OCI-LY1 (cell line): ENCODE measurements around the gene ITGB3.

Source experiments
- H2AFZ ChIP-seq: fragments of 200-600 bp; sonication (generic), shearing (Covaris generic); 2 replicates; pipeline ENCODE4 v1.6.0; 2014; ENCODE audit warnings: antibody characterized with exemption, mild to moderate bottlenecking, low read length
- H3F3A ChIP-seq: fragments of 200-600 bp; sonication (generic), shearing (Covaris generic); 2 replicates; pipeline ENCODE4 v1.6.0; 2014; ENCODE audit warnings: mild to moderate bottlenecking, antibody characterized with exemption, low read length, moderate library complexity; ENCODE audit not compliant: insufficient read depth
- H3K27ac ChIP-seq: fragments of 200-600 bp; sonication (generic); 2 replicates; pipeline ENCODE4 v1.5.1; 2014; ENCODE audit warnings: low read length, mixed run types, mild to moderate bottlenecking, low read depth; ENCODE audit not compliant: poor library complexity, severe bottlenecking
- H3K27me3 ChIP-seq: fragments of 200-600 bp; sonication (generic); 2 replicates; pipeline ENCODE4 v1.6.0; 2014; ENCODE audit warnings: antibody characterized with exemption, mild to moderate bottlenecking, low read length, moderate library complexity; ENCODE audit not compliant: insufficient read depth
- H3K36me3 ChIP-seq: fragments of 200-600 bp; sonication (generic); 2 replicates; pipeline ENCODE4 v1.6.1; 2014; ENCODE audit warnings: mild to moderate bottlenecking, antibody characterized with exemption, low read length, moderate library complexity, mixed read lengths; ENCODE audit not compliant: insufficient read depth
- H3K4me1 ChIP-seq: fragments of 200-600 bp; sonication (generic); 2 replicates; pipeline ENCODE4 v1.5.1; 2014; ENCODE audit warnings: mild to moderate bottlenecking, low read length, moderate library complexity; ENCODE audit not compliant: insufficient read depth, severe bottlenecking
- H3K4me2 ChIP-seq: fragments of 200-600 bp; sonication (generic), shearing (Covaris generic); 2 replicates; pipeline ENCODE4 v1.6.1; 2014; ENCODE audit warnings: low read length
- H3K4me3 ChIP-seq: fragments of 200-600 bp; sonication (generic); 2 replicates; pipeline ENCODE4 v1.5.1; 2014; ENCODE audit warnings: low read length, low read depth, mild to moderate bottlenecking, mixed read lengths; ENCODE audit not compliant: poor library complexity, severe bottlenecking
- H3K79me2 ChIP-seq: fragments of 200-600 bp; shearing (Covaris generic); 2 replicates; pipeline ENCODE4 v1.6.1; 2016; ENCODE audit warnings: mixed run types, low read length, mixed read lengths; ENCODE audit not compliant: insufficient read depth
- H3K9ac ChIP-seq: fragments of 200-600 bp; sonication (generic), shearing (Covaris generic); 2 replicates; pipeline ENCODE4 v1.6.1; 2014; ENCODE audit warnings: mild to moderate bottlenecking, low read length, mixed read lengths
- H3K9me2 ChIP-seq: fragments of 200-600 bp; sonication (generic), shearing (Covaris generic); 2 replicates; pipeline ENCODE4 v1.6.1; 2014; ENCODE audit warnings: low read depth, mild to moderate bottlenecking, low read length, mixed read lengths
- H3K9me3 ChIP-seq: fragments of 200-600 bp; shearing (Covaris generic); 2 replicates; pipeline ENCODE4 v1.6.1; 2014; ENCODE audit warnings: low read length, mixed read lengths
- H4K20me1 ChIP-seq: fragments of 200-600 bp; sonication (generic), shearing (Covaris generic); 2 replicates; pipeline ENCODE4 v1.6.0; 2016; ENCODE audit warnings: mild to moderate bottlenecking, low read length; ENCODE audit not compliant: insufficient read depth
- EZH2 ChIP-seq: fragments of 200-600 bp; sonication (generic), shearing (Covaris generic); IDR thresholded peaks from 2 replicates; pipeline ENCODE4 v1.8.0; 2017; ENCODE audit warnings: borderline replicate concordance, mixed run types, mild to moderate bottlenecking, antibody characterized with exemption, low read length, moderate library complexity, mixed read lengths
- TF ChIP-seq, protein P1 (sequence below): fragments of 200-600 bp; sonication (generic), shearing (Covaris generic); IDR thresholded peaks from 2 replicates; pipeline ENCODE4 v1.5.1; 2017; ENCODE audit warnings: mild to moderate bottlenecking, antibody characterized with exemption, low read length, moderate library complexity, mixed read lengths

Gene ITGB3

DNA sequence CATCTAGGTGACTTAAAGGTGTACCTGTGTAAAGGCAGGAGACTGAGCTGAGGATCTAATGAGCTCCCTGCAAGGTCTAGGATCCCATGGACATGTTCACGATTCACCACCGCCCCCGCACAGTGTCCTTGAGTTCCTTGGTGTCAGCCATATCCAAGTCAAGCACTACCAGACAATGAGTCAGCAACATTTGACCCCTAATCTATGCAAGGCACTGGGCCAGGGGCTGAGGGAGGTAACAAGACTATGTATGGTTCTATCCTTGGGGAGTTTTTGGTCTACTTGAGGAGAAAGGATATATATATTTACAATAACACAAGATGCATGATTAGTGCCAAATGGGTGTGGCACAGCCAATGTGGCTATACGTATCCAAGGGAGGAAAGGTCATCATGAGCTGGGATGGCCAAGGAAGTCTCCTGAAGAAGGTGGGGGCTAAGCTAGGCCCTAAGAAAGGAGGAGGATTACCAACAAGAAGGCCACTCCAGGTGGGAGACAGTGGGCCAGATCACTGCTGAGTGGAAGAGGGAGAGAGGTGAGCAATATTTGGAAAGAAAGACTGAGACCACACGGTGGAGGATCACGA is 35.0 kb downstream of the ITGB3 start:
- no peaks in the 10 kb centered on the region for H3K36me3 ChIP-seq
- H3K79me2 ChIP-seq = no peaks in the 10 kb centered on the region
- H3K27ac ChIP-seq = no peak overlapping the region
- no peak for TF ChIP-seq EZH2
- TF ChIP-seq, protein P1, sequence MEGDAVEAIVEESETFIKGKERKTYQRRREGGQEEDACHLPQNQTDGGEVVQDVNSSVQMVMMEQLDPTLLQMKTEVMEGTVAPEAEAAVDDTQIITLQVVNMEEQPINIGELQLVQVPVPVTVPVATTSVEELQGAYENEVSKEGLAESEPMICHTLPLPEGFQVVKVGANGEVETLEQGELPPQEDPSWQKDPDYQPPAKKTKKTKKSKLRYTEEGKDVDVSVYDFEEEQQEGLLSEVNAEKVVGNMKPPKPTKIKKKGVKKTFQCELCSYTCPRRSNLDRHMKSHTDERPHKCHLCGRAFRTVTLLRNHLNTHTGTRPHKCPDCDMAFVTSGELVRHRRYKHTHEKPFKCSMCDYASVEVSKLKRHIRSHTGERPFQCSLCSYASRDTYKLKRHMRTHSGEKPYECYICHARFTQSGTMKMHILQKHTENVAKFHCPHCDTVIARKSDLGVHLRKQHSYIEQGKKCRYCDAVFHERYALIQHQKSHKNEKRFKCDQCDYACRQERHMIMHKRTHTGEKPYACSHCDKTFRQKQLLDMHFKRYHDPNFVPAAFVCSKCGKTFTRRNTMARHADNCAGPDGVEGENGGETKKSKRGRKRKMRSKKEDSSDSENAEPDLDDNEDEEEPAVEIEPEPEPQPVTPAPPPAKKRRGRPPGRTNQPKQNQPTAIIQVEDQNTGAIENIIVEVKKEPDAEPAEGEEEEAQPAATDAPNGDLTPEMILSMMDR = no peak
- no peaks in the 10 kb centered on the region for H3F3A ChIP-seq
- no peaks in the 10 kb centered on the region for H3K9me3 ChIP-seq
- H3K27me3 ChIP-seq = no peaks in the 10 kb centered on the region
- H3K4me3 ChIP-seq = no peak overlapping the region
- no peak overlapping the region for H3K4me2 ChIP-seq
- H4K20me1 ChIP-seq = no peaks in the 10 kb centered on the region
- peaks cover 19% of the 10 kb centered on the region for H3K4me1 ChIP-seq
- no peak overlapping the region for H3K9ac ChIP-seq
- H2AFZ ChIP-seq = no peak overlapping the region
- H3K9me2 ChIP-seq = no peaks in the 10 kb centered on the region

DNA sequence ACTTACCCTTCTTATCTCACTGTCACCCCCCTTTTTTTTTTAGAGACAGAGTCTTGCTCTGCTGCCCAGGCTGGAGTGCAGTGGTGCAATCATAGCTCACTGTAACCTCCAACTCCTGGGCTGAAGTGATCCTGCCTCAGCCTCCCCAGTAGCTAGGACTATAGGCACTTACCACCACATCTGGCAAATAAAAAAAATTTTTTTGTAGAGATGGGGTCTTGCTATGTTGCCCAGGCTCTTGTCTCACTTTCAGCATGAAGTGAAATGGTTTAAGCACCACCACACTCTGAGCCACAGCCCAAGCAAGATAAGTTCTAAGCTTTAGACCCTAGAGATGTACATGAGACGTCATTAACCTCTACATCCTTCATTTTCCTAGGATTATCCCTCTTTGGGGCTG is 35.7 kb downstream of the ITGB3 start:
- no peak overlapping the region for H3K4me2 ChIP-seq
- TF ChIP-seq, protein P1 = no peak
- no peak for TF ChIP-seq EZH2
- H3F3A ChIP-seq = no peaks in the 10 kb centered on the region
- no peaks in the 10 kb centered on the region for H3K36me3 ChIP-seq
- no peak overlapping the region for H3K4me3 ChIP-seq
- peaks cover 19% of the 10 kb centered on the region for H3K4me1 ChIP-seq
- no peak overlapping the region for H3K9ac ChIP-seq
- H3K27me3 ChIP-seq = no peaks in the 10 kb centered on the region
- no peaks in the 10 kb centered on the region for H3K9me3 ChIP-seq
- H3K79me2 ChIP-seq = no peaks in the 10 kb centered on the region
- no peak overlapping the region for H3K27ac ChIP-seq
- no peaks in the 10 kb centered on the region for H4K20me1 ChIP-seq
- H2AFZ ChIP-seq = no peak overlapping the region
- H3K9me2 ChIP-seq = no peaks in the 10 kb centered on the region

DNA sequence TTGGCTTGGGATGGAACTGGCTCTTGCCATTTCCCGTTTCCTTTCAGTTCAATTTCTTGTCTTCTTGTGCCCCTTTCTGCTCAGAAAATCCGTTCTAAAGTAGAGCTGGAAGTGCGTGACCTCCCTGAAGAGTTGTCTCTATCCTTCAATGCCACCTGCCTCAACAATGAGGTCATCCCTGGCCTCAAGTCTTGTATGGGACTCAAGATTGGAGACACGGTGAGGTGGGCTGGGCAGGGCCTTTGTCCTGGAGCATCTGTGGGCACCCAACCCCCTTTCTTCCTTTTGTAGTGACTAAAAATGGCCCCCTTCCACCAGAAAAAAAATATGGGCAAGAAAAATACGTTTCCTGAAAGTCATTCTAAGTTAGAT is 37.2 kb downstream of the ITGB3 start:
- no peak for TF ChIP-seq EZH2
- TF ChIP-seq, protein P1 = no peak

More for the DNA sequence above, 37.2 kb downstream of the ITGB3 start:
- Histone ChIP-seq H2AFZ (no peak overlapping the region), H3K9me3 (no peaks in the 10 kb centered on the region), H3K27ac (no peak overlapping the region), H3F3A (no peaks in the 10 kb centered on the region), H3K4me2 (no peak overlapping the region), H3K9ac (no peak overlapping the region), H3K36me3 (no peaks in the 10 kb centered on the region), H3K79me2 (no peaks in the 10 kb centered on the region), H3K4me3 (no peak overlapping the region), H3K9me2 (no peaks in the 10 kb centered on the region), H3K4me1 (peaks cover 18% of the 10 kb centered on the region), H4K20me1 (no peaks in the 10 kb centered on the region), H3K27me3 (no peaks in the 10 kb centered on the region; the same call in 1 of the 2 replicates)
